ENCODE data around the gene ARHGAP27.
A peak's percentile ranks its signal among the peaks of the same experiment; 100 is the strongest.
"Not testable (repeated sequence)": the region's sequence is repeated elsewhere in the genome, so short reads cannot be mapped to it uniquely, and the experiment has no call there.

The ARHGAP27 gene, protein sequence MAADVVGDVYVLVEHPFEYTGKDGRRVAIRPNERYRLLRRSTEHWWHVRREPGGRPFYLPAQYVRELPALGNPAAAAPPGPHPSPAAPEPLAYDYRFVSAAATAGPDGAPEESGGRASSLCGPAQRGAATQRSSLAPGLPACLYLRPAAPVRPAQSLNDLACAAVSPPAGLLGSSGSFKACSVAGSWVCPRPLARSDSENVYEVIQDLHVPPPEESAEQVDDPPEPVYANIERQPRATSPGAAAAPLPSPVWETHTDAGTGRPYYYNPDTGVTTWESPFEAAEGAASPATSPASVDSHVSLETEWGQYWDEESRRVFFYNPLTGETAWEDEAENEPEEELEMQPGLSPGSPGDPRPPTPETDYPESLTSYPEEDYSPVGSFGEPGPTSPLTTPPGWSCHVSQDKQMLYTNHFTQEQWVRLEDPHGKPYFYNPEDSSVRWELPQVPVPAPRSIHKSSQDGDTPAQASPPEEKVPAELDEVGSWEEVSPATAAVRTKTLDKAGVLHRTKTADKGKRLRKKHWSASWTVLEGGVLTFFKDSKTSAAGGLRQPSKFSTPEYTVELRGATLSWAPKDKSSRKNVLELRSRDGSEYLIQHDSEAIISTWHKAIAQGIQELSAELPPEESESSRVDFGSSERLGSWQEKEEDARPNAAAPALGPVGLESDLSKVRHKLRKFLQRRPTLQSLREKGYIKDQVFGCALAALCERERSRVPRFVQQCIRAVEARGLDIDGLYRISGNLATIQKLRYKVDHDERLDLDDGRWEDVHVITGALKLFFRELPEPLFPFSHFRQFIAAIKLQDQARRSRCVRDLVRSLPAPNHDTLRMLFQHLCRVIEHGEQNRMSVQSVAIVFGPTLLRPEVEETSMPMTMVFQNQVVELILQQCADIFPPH

GRCh38 chr17:45432405-45433158 is at the start of gene ARHGAP27:
TSS of gene ARHGAP27 (minus strand) at chr17:45432870. CDS start at chr17:45430279, 2,591 bp downstream.
- peak in 3 of 56 donors; percentile 13 to 19 (median 16) for DNase-seq

GRCh38 chr17:45482317-45482716 is 49.6 kb upstream of the ARHGAP27 start:
- not testable (repeated sequence) for DNase-seq

GRCh38 chr17:45475436-45475835 is 42.8 kb upstream of the ARHGAP27 start:
- DNase-seq = not testable (repeated sequence)

- not testable (repeated sequence) for DNase-seq
These were observed 39.6 kb upstream of the ARHGAP27 start for GRCh38 chr17:45472249-45472648.

DNA sequence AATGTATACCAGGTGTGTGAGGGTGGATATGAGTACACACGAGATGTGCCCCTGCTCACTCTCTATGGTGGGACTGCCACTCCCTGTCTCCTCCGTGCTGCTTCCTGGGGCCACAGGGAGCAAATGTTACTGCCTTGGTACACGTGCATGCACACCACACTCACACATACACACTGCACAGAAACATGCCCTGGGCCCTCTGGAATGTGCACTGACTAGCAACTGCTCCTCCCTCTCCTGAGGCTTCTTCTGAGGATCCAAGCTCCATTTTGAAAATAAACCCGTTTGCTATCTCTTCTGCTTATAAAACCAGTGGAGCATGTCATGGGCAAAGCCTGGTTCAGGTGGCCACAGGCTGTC is 36.5 kb upstream of the ARHGAP27 start:
- not testable (repeated sequence) for DNase-seq

DNA sequence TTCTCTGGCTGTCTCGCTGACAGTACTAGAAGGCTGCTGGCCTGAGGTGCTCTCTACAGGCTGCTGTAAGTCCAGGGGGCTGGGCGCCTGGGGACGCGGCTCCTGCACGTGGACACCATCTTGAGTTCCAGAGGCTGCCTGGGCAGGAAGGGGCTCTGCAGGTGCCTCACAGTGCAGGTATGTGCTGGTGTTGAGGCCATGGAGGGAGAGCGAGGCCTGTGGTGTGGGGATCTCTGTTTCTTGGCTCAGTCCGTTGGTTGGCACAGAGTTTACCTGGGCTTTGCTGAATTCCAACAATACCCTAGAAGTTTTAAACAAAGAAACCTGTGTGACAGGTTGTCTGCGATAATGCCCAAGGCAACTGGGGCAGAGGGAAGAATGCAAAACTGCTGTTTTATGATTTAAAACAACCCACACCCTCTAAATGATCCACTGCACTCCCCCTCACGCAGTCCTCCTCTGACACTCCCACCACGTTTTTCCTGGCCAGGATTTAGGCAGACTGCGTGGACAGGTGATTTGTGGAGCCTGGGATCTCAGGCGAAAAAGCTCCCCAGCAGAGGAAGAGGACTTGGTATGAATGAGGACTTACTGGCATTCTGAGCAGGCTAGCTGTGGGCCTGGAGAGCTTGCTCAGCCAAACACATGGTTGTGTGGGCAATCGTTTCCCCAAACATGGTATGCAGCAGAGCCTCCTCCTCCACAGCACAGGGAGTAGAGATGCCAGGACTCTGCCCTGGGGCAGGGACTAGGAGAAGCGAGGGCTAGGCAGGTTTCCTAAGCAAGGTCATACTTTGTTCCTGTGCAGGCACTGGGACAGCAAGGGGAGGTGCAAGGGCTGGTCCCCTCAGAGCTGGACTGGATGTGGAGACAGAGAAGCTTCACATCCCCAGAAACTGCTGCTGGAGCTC is 35.9 kb upstream of the ARHGAP27 start:
- DNase-seq = not testable (repeated sequence)

- not testable (repeated sequence) for DNase-seq
These were observed 29.1 kb upstream of the ARHGAP27 start for GRCh38 chr17:45461524-45462327.

GRCh38 chr17:45460422-45460821 is 27.8 kb upstream of the ARHGAP27 start:
- not testable (repeated sequence) for DNase-seq

- DNase-seq = not testable (repeated sequence)
These were observed 21.7 kb upstream of the ARHGAP27 start for GRCh38 chr17:45454341-45454740.

- DNase-seq = not testable (repeated sequence)
These were observed 21.1 kb upstream of the ARHGAP27 start for GRCh38 chr17:45453731-45454130.

- not testable (repeated sequence) for DNase-seq
These were observed 20.5 kb upstream of the ARHGAP27 start for GRCh38 chr17:45453225-45453534.

GRCh38 chr17:45452329-45453224 is 19.9 kb upstream of the ARHGAP27 start:
- DNase-seq = not testable (repeated sequence)

DNA sequence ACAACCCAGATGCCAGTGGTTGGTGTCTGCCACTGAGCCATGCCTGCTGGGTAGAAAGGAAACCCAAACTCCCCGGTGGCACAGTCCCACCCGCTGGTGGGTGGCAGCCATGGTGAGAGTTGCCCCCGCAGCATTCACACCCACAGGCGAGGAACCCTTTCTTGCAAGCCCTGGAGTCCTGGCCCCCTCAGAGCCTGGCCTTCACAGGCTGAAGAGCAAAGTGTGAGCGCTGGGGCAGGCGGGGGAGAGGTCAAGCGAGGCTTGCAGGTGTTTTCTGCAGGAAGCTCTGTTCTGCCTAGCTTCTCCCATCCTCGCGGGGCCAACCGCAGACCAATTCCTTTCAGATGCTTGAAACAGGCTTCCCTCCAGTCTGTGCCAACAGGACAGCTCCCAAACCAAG is 19.0 kb upstream of the ARHGAP27 start:
- not testable (repeated sequence) for DNase-seq

GRCh38 chr17:45451131-45451530 is 18.5 kb upstream of the ARHGAP27 start:
- no peak for DNase-seq

DNA sequence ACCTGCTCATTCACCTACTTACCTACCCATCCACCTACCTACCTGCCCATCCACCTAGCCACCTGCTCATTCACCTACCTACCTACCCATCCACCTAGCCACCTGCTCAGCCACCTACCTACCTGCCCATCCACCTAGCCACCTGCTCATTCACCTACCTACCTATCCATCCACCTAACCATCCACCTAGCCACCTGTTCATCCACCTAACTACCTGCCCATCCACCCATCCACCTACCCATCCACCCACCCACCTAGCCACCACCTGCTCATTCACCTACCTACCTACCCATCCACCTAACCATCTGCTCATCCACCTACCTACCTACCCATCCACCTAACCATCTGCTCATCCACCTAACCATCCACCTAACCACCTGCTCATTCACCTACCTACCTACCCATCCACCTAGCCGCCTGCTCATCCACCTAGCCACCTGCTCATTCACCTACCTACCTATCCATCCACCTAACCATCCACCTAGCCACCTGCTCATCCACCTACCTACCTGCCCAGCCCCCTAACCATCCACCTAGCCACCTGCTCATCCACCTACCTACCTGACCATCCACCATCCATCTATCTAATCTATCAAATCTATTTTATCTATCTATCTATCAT is 17.1 kb upstream of the ARHGAP27 start:
- not testable (repeated sequence) for DNase-seq

DNA sequence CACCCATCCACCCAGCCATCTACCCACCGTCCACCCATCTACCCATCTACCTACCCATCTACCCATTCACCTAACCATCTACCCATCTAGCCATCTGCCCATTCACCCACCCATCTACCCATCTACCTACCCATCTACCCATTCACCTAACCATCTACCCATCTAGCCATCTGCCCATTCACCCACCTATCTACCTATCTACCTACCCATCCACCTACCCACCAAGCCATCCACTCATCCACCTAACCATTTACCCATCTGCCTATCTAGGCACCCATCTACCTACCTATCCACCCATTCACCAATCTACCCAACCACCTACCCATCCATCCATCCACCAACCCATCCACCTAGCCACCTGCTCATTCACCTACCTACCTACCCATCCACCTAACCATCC is 16.6 kb upstream of the ARHGAP27 start:
- not testable (repeated sequence) for DNase-seq

DNA sequence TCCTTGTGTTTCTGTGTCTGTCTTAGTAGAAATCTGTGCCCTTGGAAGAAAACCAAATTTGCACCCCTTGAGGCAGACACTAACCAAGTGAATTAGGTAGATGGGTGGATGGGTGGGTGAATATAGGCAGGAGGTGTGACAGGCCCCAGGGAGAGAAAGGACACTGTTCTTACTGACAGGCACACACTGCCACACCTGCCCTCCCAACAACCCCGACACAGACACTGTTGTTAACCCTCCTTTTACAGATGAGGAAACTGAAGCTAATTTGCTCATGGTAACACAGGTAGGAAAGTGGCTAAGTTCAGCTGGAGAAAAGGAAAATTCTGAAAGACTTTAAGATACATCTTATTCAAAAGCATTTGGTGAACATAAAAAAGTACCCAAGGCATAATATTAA is 15.8 kb upstream of the ARHGAP27 start:
- not testable (repeated sequence) for DNase-seq

DNA sequence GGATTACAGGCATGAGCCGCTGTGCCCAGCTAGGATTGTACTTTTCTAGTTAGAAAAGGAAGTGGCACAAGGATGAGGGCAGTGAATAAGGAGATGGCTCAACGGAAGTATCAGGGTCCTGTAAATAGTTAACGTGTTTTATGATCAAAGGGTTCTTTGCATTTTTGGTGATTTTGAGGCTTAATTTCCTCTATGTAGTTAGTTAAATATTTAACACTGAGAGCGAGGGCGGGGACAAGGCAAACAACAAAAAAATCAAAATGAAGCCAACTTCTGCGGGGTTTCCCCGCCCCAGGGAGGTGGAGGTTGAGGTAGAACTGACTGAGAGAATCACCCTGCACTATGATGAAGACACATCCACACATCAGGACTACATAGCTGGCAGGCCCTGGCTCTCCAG is 15.4 kb upstream of the ARHGAP27 start:
- not testable (repeated sequence) for DNase-seq

All from amygdala (tissue), 56 donors.